Lower lobe of right lung (tissue), 2 donors: ENCODE results near the gene SPTA1. TPM values are rescaled to one million over a fixed set of nuclear protein-coding genes. Genes with fewer than 3 reads are reported as not detected.
A peak's percentile ranks its signal among the peaks of the same experiment; 100 is the strongest.

Source experiments
- ATAC-seq, 2 donors: fragments of 200-7000 bp; cut with Tn5 transposase; one replicate each; pipeline ENCODE4 v1.9.1; 2020 to 2022; ENCODE audit warnings: mild to moderate bottlenecking in 2 of 2, moderate library complexity in 2 of 2
- DNase-seq: peaks from one replicate; pipeline ENCODE4 v3.0.0-alpha.2; 2020
- H3K27ac ChIP-seq: fragments of 200-600 bp; one replicate; pipeline ENCODE4 v1.8.0; 2022
- H3K27me3 ChIP-seq: fragments of 200-600 bp; one replicate; pipeline ENCODE4 v1.8.0; 2022; ENCODE audit warnings: low read depth
- H3K36me3 ChIP-seq: fragments of 200-600 bp; one replicate; pipeline ENCODE4 v1.8.0; 2022; ENCODE audit warnings: mild to moderate bottlenecking
- H3K4me1 ChIP-seq: fragments of 200-600 bp; one replicate; pipeline ENCODE4 v1.8.0; 2022
- H3K4me3 ChIP-seq: fragments of 200-600 bp; one replicate; pipeline ENCODE4 v1.8.0; 2022; ENCODE audit warnings: mild to moderate bottlenecking
- H3K9me3 ChIP-seq: fragments of 200-600 bp; one replicate; pipeline ENCODE4 v1.8.0; 2022
- intact Hi-C: fragments of 100-400 bp; cut with DNase I; formaldehyde crosslinking; loops from one replicate; pipeline ENCODE4 v1.11.0; 2022
- long read RNA-seq: library from polyadenylated mRNA; unstranded; transcript quantifications from one replicate; pipeline ENCODE4 v2.0.0, GENCODE V29; 2021
- total RNA-seq: library from RNA; stranded (reverse); fragmentation: NEBNext Ultra II Directional; extraction: Animal tissue kit (Norgen Biotek cat#: 25700); gene quantifications from one replicate; pipeline ENCODE4 v1.2.1, GENCODE V29; 2021
- TF ChIP-seq, protein P1 (sequence below): fragments of 200-600 bp; IDR thresholded peaks from one replicate; pipeline ENCODE4 v1.8.0; 2022; ENCODE audit warnings: antibody characterized with exemption, mild to moderate bottlenecking
- donor health status: DM: no; HTN: yes; CAD: no; lungs with severe emphysema.

The SPTA1 gene
- total RNA-seq = 0.50 TPM
- long read RNA-seq = 0 reads

DNA sequence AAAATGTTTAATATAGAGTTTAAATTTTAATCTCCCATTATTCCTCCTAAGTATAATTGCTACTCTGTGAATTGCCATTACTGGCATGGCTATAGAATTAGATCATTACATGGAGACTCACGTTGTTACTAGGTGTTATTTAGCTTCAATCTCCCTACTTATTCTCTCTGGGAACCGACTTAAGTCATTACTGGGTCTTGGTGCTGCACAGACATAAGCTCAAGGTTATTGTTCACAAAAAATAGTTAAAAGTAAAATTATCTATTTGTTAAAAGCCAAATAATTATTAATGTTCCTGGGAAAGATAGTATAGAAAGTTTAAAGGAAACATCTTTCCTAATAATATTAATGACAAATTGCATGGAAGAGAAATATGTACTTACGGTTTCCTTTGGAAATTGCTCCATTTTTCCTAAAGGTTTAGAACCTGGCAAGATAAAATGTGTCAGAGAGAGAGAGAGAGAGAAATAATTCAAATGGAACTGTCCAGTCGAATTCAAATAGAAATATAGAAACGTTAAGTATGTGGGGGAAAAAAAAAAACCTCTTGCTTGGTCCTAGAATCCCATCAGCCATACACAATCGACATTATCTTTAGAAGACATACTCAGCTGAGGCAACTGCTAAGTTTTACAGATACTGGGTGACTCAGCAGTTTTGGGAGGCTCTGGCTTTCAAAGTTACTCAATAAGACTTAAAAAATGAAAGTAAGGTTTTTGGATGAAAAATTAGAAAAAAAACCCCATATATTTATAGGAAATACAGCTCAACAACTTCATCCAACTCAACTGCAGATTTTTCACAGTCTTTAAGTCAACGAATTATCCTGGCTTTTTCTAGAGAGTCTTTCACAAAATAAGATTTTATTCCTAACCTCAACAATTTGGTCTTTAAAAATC, at the start of gene SPTA1:
Gene SPTA1, minus strand, starts transcription at position 605 of the 899 bp plus-strand sequence. Its CDS starts 198 bp downstream, at position 407.
- Histone ChIP-seq H3K27ac (no peak within 1 kb of the TSS), H3K4me3 (no peak within 1 kb of the TSS), H3K4me1 (no peaks in the 10 kb centered on the region), H3K27me3 (peaks cover 3% of the 10 kb centered on the region), H3K36me3 (no peaks in the 10 kb centered on the region), H3K9me3 (no peaks in the 10 kb centered on the region)
- DNase-seq (no peak), ATAC-seq (no peak)
- intact Hi-C loops = no loop called here
- TF ChIP-seq, protein P1, sequence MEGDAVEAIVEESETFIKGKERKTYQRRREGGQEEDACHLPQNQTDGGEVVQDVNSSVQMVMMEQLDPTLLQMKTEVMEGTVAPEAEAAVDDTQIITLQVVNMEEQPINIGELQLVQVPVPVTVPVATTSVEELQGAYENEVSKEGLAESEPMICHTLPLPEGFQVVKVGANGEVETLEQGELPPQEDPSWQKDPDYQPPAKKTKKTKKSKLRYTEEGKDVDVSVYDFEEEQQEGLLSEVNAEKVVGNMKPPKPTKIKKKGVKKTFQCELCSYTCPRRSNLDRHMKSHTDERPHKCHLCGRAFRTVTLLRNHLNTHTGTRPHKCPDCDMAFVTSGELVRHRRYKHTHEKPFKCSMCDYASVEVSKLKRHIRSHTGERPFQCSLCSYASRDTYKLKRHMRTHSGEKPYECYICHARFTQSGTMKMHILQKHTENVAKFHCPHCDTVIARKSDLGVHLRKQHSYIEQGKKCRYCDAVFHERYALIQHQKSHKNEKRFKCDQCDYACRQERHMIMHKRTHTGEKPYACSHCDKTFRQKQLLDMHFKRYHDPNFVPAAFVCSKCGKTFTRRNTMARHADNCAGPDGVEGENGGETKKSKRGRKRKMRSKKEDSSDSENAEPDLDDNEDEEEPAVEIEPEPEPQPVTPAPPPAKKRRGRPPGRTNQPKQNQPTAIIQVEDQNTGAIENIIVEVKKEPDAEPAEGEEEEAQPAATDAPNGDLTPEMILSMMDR = no peak

GRCh38 chr1:158735848-158736247, 49.3 kb upstream of the SPTA1 start:
- no peak for DNase-seq
- H3K9me3 ChIP-seq = no peaks in the 10 kb centered on the region
- ATAC-seq = peak in 1 of 2 donors; percentile 49
- H3K4me3 ChIP-seq = no peak overlapping the region
- H3K36me3 ChIP-seq = no peaks in the 10 kb centered on the region
- H3K27me3 ChIP-seq = no peaks in the 10 kb centered on the region
- H3K27ac ChIP-seq = no peak overlapping the region
- TF ChIP-seq, protein P1 = no peak
- H3K4me1 ChIP-seq = no peaks in the 10 kb centered on the region
- intact Hi-C loops = no loop called here

GRCh38 chr1:158732524-158732923, 46.0 kb upstream of the SPTA1 start:
- TF ChIP-seq, protein P1 = no peak
- H3K27ac ChIP-seq = no peak overlapping the region
- DNase-seq = no peak

GRCh38 chr1:158731707-158732106, 45.2 kb upstream of the SPTA1 start:
- DNase-seq (no peak), ATAC-seq (no peak)
- Histone ChIP-seq H3K27ac (no peak overlapping the region), H3K27me3 (no peaks in the 10 kb centered on the region), H3K9me3 (no peaks in the 10 kb centered on the region), H3K36me3 (no peaks in the 10 kb centered on the region), H3K4me3 (no peak overlapping the region), H3K4me1 (no peaks in the 10 kb centered on the region)
- TF ChIP-seq, protein P1 = no peak
- intact Hi-C loops = no loop called here

More at GRCh38 chr1:158732524-158732923, 46.0 kb upstream of the SPTA1 start:
- H3K4me3 ChIP-seq = no peak overlapping the region
- H3K4me1 ChIP-seq = no peaks in the 10 kb centered on the region
- intact Hi-C loops = no loop called here
- H3K36me3 ChIP-seq = no peaks in the 10 kb centered on the region
- no peaks in the 10 kb centered on the region for H3K9me3 ChIP-seq
- no peak for ATAC-seq
- H3K27me3 ChIP-seq = no peaks in the 10 kb centered on the region

DNA sequence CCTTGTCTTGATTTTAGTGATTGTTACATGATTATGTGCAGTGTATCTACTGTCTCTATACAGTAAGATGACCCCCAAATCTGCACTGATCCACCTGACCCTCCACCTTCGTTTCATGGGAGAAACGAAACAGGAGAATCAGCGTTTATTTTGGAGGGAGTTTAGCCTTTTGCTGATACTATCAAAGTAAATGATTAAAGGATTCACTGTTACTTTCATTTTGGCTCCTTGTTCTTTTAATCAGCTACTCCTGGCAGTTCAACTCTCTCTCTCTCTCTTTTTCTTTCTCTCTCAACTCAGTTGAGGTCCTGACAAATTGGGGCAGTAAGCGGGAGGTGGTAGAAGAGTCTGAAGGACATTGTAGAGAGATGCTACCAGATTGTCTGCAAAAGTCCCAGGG, 43.9 kb upstream of the SPTA1 start:
- no peak for DNase-seq
- no peak for ATAC-seq
- H3K36me3 ChIP-seq = no peaks in the 10 kb centered on the region
- no peak overlapping the region for H3K4me3 ChIP-seq
- TF ChIP-seq, protein P1 = no peak
- intact Hi-C loops = no loop called here
- H3K27me3 ChIP-seq = no peaks in the 10 kb centered on the region
- H3K4me1 ChIP-seq = no peaks in the 10 kb centered on the region
- H3K9me3 ChIP-seq = no peaks in the 10 kb centered on the region
- H3K27ac ChIP-seq = no peak overlapping the region
